ENCODE measurements around the gene PHACTR4.
"Not testable (repeated sequence)": the region's sequence is repeated elsewhere in the genome, so short reads cannot be mapped to it uniquely, and the experiment has no call there.

The PHACTR4 gene

GRCh38 chr1:28530456-28530855, 160.9 kb downstream of the PHACTR4 start:
- no peak for DNase-seq

GRCh38 chr1:28534671-28535070, 165.1 kb downstream of the PHACTR4 start:
- DNase-seq = no peak

- DNase-seq = no peak
These were observed 165.6 kb downstream of the PHACTR4 start for GRCh38 chr1:28535180-28535579.

GRCh38 chr1:28537457-28538199, 168.1 kb downstream of the PHACTR4 start:
- no peak for DNase-seq

- DNase-seq = no peak
These were observed 168.7 kb downstream of the PHACTR4 start for GRCh38 chr1:28538286-28538685.

- DNase-seq = no peak
These were observed 171.1 kb downstream of the PHACTR4 start for GRCh38 chr1:28540651-28541050.

GRCh38 chr1:28541414-28542015, 172.0 kb downstream of the PHACTR4 start:
- not testable (repeated sequence) for DNase-seq

- DNase-seq = no peak
These were observed 175.7 kb downstream of the PHACTR4 start for GRCh38 chr1:28545246-28545628.

- DNase-seq = no peak
These were observed 178.8 kb downstream of the PHACTR4 start for GRCh38 chr1:28548318-28548717.

Measured in COR-L47 (cell line).